Kidney (tissue), 14 donors: Measurements from ENCODE around the gene CGNL1. TPM values are rescaled to one million over a fixed set of nuclear protein-coding genes. Genes with fewer than 3 reads are reported as not detected.

ENCODE experiments used
- DNase-seq, 5 donors: peaks; one replicate each; pipeline ENCODE4 v3.0.0-alpha.2; 2013 to 2020
- FAIRE-seq: peaks from 2 replicates; lab custom pipeline; 2012; peaks lifted over from hg19 to GRCh38; lab: Jason Lieb, UNC
- H3K27ac ChIP-seq, 2 donors: one replicate each; pipeline ENCODE4 v1.7.0; 2013; ENCODE audit warnings: low read depth in 2 of 2, low read length in 2 of 2, inconsistent platforms in 1 of 2
- H3K27me3 ChIP-seq: one replicate; pipeline ENCODE4 v1.7.1; 2013; ENCODE audit warnings: low read length, inconsistent platforms; ENCODE audit not compliant: control insufficient read depth, insufficient read depth
- H3K36me3 ChIP-seq, 3 donors: one replicate each; pipeline versions ENCODE4 v1.7.0 to v1.7.1; 2013; ENCODE audit warnings: low read length in 3 of 3, control low read depth in 1 of 3, inconsistent platforms in 1 of 3; ENCODE audit not compliant: insufficient read depth in 3 of 3, control insufficient read depth in 2 of 3
- H3K4me1 ChIP-seq, 3 donors: one replicate each; pipeline versions ENCODE4 v1.7.0 to v1.7.1; 2013; ENCODE audit warnings: low read length in 3 of 3, inconsistent platforms in 1 of 3, low read depth in 1 of 3; ENCODE audit not compliant: control insufficient read depth in 2 of 3, insufficient read depth in 2 of 3
- H3K4me3 ChIP-seq, 3 donors: one replicate each; pipeline versions ENCODE4 v1.7.0 to v1.8.1; 2013; ENCODE audit warnings: low read length in 3 of 3, control low read depth in 1 of 3, inconsistent platforms in 1 of 3
- H3K9ac ChIP-seq, 3 donors: one replicate each; pipeline versions ENCODE4 v1.7.0 to v1.7.1; 2013; ENCODE audit warnings: low read length in 3 of 3, control low read depth in 1 of 3, inconsistent platforms in 1 of 3
- H3K9me3 ChIP-seq, 3 donors: one replicate each; pipeline versions ENCODE4 v1.7.0 to v1.7.1; 2013; ENCODE audit warnings: low read length in 3 of 3, control low read depth in 1 of 3, inconsistent platforms in 1 of 3; ENCODE audit not compliant: control insufficient read depth in 2 of 3, insufficient read depth in 1 of 3
- intact Hi-C: fragments of 100-400 bp; cut with DNase I; formaldehyde crosslinking; loops from one replicate; pipeline ENCODE4 v1.11.1; 2022
- polyA plus RNA-seq: library from polyadenylated mRNA; stranded (reverse); fragments of 350-450 nt; fragmentation: Illumina TruSeq; extraction: RNeasy Lipid Tissue Mini Kit (QIAGEN cat#74804); gene quantifications from one replicate; pipeline ENCODE4 v1.2.3, GENCODE V29; 2014; ENCODE audit warnings: low read depth, low replicate concordance; ENCODE audit not compliant: insufficient read depth
- total RNA-seq: library from RNA; stranded (reverse); fragmentation: NEBNext Ultra II Directional; extraction: Animal tissue kit (Norgen Biotek cat#: 25700); gene quantifications from one replicate; pipeline ENCODE4 v1.2.1, GENCODE V29; 2021
- TF ChIP-seq, protein P1 (sequence below): IDR thresholded peaks from 3 replicates; pipeline ENCODE4 v1.5.1; 2012; ENCODE audit warnings: mild to moderate bottlenecking, moderate library complexity, borderline replicate concordance; ENCODE audit not compliant: insufficient read depth; ENCODE audit errors: extremely low read depth
- donor health status: control.
- donor health status: control.
- donor health status: control.
- donor health status: control.
- donor health status: control.
- donor health status: DM: yes; HTN: yes; CAD: no.
- donor health status: Normal renal cell carcinoma (clear cell type).

Gene CGNL1
- total and polyA plus RNA-seq, 2 donors from 2014 or later = 62.0 to 81.5 TPM

DNA sequence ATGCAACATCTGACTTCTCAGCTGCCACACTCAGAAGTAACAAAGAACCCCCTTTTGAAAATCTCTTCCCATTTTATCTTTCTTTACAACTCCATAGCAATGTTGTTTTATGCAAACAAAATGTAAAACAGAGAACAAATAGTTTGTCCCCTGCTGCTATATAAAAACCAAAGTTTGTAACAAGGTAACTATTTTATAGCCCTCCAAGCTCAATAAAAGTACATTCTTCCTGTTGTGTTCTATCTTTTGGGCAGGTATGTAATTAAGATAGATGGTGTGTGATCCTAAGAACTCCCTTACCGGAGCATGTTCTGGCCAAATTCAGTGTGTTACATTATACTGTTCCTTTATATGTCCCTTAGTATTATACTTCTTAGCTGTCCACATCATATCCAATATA lies 12.6 kb upstream of the CGNL1 start:
- intact Hi-C loops = no loop called here
- no peaks in the 10 kb centered on the region for H3K36me3 ChIP-seq
- DNase-seq (no peak), FAIRE-seq (no peak)
- no peak overlapping the region for H3K27ac ChIP-seq
- H3K4me1 ChIP-seq = no peaks in the 10 kb centered on the region
- H3K9ac ChIP-seq = no peak overlapping the region
- H3K9me3 ChIP-seq = no peaks in the 10 kb centered on the region
- H3K4me3 ChIP-seq = no peak overlapping the region
- no peaks in the 10 kb centered on the region for H3K27me3 ChIP-seq
- TF ChIP-seq, protein P1, sequence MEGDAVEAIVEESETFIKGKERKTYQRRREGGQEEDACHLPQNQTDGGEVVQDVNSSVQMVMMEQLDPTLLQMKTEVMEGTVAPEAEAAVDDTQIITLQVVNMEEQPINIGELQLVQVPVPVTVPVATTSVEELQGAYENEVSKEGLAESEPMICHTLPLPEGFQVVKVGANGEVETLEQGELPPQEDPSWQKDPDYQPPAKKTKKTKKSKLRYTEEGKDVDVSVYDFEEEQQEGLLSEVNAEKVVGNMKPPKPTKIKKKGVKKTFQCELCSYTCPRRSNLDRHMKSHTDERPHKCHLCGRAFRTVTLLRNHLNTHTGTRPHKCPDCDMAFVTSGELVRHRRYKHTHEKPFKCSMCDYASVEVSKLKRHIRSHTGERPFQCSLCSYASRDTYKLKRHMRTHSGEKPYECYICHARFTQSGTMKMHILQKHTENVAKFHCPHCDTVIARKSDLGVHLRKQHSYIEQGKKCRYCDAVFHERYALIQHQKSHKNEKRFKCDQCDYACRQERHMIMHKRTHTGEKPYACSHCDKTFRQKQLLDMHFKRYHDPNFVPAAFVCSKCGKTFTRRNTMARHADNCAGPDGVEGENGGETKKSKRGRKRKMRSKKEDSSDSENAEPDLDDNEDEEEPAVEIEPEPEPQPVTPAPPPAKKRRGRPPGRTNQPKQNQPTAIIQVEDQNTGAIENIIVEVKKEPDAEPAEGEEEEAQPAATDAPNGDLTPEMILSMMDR = no peak

DNA sequence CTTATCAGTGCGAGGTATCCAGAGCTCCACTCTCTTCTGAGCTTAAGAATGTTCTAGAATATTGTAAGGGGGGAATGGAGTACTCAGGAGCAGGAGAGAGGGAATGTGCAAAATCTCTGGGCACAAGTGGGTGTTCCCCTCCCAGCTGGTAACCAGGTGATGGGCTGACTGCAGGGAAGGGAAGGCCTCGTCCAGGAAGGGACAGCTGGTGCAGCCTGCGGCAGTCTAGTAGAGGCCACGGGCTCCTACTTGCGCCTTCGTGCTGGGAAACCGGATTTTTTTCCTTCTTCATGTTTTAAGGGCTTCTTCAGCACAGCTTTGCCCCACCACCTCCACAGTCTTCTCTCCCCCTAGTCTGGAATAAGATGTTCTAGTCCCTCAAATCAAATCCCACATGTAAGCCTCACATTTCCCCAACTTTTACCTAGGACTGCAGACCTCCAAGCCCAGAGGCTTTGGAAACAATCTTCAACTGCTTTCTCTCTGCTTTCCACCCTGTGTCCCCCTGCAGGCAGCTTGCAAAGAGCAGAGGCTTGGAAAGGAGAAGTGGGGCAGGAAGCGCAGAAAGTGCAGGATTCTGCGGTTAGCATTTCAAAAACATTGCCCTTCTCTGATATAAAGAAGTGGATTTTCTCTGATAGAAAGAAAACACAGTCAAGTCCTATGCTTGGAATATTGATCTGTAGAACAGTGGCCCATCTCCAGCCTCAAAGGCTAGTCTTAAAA lies 11.9 kb upstream of the CGNL1 start:
- Histone ChIP-seq H3K27me3 (no peaks in the 10 kb centered on the region), H3K9me3 (no peaks in the 10 kb centered on the region), H3K9ac (peak overlapping the region in 1 of 3 donors; percentile 40), H3K4me1 (no peaks in the 10 kb centered on the region), H3K27ac (no peak overlapping the region), H3K4me3 (no peak overlapping the region), H3K36me3 (no peaks in the 10 kb centered on the region)
- FAIRE-seq (no peak), DNase-seq (peak in 1 of 5 donors; percentile 61)
- intact Hi-C loops = no loop called here
- TF ChIP-seq, protein P1 = no peak

DNA sequence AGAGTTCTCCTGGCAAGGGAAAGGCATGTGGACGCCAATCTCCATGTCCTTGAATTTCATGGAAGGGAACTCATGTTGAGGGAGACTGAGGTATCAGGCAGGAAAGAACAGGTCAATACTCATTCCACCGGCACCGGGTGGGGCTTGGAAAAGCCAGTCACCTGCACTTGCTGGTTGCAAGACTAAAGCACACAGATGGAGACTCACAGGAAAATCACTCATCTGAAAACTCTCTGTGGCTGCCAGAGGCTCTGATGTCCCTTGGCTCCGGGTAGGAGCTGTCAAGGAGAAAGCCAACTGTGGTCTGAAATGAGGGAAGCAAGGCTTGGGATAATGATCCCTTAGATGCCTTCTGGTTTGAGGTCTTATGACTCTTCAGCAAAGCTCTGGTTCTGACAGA lies 8.7 kb upstream of the CGNL1 start:
- no peak for FAIRE-seq
- TF ChIP-seq, protein P1 = no peak

More for the DNA sequence above, 8.7 kb upstream of the CGNL1 start:
- no peaks in the 10 kb centered on the region for H3K27me3 ChIP-seq
- DNase-seq = no peak
- peaks cover 0 to 3% (median 0%) of the 10 kb centered on the region in 3 donors for H3K4me1 ChIP-seq
- no peak overlapping the region for H3K9ac ChIP-seq
- no peak overlapping the region for H3K27ac ChIP-seq
- no peaks in the 10 kb centered on the region for H3K9me3 ChIP-seq
- no peak overlapping the region for H3K4me3 ChIP-seq
- intact Hi-C loops = no loop called here
- H3K36me3 ChIP-seq = no peaks in the 10 kb centered on the region
